HG03159 (cell line): ENCODE measurements around the gene SPINT1.

ENCODE experiments used
- ATAC-seq: cut with Tn5 transposase; IDR thresholded peaks from one replicate; pipeline ENCODE4 v1.9.1; 2021; ENCODE audit warnings: mild to moderate bottlenecking, moderate library complexity; ENCODE audit not compliant: unreplicated experiment

SPINT1 gene, protein sequence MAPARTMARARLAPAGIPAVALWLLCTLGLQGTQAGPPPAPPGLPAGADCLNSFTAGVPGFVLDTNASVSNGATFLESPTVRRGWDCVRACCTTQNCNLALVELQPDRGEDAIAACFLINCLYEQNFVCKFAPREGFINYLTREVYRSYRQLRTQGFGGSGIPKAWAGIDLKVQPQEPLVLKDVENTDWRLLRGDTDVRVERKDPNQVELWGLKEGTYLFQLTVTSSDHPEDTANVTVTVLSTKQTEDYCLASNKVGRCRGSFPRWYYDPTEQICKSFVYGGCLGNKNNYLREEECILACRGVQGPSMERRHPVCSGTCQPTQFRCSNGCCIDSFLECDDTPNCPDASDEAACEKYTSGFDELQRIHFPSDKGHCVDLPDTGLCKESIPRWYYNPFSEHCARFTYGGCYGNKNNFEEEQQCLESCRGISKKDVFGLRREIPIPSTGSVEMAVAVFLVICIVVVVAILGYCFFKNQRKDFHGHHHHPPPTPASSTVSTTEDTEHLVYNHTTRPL

GRCh38 chr15:40843885-40844695 lies at the start of gene SPINT1:
SPINT1 (plus strand) TSS chr15:40844048; CDS start chr15:40844555, 507 bp downstream.
- ATAC-seq, result no peak

DNA sequence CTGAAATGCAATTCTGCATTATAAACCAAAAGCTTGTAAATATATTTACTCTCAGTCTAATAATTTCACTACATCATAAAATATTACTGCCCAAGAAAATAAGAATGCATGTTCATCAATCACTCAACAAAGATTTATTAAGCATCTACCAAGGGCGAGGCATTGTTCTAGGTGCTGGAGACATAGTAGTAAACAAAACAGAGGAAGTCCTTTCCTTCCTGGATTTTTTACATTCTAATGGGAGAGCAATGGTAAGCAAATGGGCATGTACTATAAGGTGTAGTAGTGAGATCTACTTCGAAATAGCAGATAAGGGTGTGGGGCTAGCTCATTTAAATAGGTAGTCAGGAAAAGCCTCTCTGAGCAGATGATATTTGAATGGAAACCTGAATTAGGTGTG lies 47.8 kb upstream of the SPINT1 start:
- no peak for ATAC-seq

DNA sequence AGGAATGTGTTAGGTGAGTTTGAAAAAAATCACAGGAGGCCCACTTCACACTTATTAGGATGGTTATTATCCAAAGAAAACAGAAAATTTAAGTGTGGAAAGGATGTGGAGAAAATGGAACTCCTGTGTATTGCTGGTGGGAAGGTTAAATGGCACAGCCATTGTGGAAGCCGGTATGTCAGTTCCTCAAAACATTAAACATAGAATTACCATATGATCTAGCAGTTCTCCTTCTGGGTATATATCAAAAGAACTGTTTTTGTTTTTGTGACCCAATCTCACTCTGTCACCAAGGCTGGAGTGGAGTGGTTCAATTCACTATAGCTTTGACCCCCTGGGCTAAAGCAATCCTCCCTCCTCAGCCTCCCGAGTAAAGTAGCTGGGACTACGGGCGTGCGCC lies 47.3 kb upstream of the SPINT1 start:
- ATAC-seq, result no peak

DNA sequence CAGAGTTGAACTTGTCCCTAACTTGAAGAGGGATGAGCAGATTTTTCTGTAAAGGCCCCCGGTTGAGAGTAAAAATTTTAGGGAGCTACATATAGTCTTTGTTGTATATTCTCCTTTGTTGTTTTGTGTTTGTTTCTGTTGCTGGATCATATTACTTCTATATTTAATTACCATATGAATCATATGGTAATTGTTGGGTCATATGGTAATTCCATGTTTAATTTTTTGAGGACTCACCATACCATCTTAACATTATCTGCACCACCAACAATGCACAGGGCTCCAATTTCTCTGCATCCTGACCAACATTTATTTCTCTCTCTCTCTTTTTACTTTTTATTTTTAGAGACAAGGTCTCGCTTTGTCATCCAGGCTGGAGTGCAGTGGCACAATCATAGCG lies 44.3 kb upstream of the SPINT1 start:
- ATAC-seq, result no peak

GRCh38 chr15:40803076-40803475 lies 40.8 kb upstream of the SPINT1 start:
- no peak for ATAC-seq

DNA sequence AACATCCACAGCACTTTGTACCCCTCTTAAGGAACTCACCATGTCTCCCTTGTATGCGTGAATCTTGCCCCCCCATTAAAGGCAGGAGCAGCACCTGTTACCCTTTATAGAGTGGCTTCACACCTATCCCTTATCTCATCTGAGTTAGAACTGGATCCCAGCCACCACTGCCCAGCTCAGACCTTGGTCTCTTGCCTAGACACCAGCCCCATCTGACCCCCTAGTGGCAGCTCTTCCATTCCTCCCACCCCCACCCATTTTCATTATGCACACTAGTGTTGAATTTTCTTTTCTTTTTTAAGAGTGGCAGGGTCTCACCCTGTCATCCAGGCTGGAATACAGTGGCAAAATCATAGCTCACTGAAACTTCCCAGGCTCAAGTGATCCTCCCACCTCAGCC lies 40.2 kb upstream of the SPINT1 start:
- no peak for ATAC-seq

DNA sequence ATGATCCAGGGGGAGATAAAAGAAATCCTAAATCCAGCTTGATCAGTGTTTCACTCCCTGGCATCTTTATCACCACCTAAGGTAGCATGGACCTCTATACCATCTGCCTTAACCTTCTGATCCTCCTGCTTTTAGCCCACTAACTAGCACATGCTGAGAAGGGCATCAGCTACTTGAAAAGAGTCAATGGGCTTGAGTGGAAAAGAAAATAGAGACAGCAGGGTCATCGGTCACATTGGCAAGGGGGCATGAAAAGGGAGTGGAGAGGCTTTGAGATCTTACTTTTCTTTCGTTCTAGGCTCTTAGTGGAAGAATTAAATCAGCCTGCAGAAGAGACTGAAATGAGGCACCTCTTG lies 37.2 kb upstream of the SPINT1 start:
- ATAC-seq, result no peak

DNA sequence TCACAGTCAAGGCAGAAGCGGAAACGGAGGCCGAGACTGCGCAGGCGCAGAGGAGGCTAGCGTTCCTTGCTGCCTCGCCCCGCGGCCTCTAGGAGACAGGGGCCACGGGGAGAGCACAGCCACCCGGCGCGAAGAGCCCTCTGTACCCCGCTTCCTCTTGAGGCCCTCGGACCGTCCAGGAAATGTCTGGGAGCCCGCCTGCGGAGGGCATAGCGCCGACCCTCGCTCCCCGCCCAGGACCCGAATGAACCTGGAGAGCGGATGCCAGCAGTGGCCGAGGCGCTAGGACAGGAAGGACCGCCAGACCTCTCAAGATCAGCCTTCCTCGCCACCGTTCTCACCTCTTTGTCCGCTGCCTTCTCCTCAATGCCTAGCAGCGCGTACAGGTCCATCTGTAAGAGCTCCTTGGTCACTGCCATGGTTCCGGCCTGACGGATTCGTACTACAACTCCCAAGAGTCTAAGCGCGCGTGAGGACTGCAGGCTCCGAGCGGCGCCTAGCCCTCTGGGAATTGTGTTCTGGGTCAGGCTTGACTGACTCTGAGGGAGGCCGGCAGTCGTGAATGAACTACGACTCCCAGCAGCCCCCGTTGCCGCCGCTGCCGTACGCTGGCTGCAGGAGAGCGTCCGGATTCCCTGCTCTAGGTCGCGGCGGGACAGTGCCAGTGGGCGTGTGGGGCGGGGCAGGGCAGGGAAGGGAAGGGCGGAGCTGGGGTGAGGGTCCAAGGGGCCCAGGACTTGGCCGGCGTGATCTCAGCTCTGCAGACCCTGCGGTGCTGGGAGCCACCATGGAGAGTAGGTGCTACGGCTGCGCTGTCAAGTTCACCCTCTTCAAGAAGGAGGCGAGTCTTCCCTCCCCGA lies 36.6 kb upstream of the SPINT1 start, which contains the start of the genes DNAJC17 and ZFYVE19:
Gene DNAJC17 (minus strand): TSS at position 446 of the 860 bp plus-strand sequence. CDS start 27 bp downstream, at position 419.
Gene ZFYVE19 (plus strand): TSS at position 62 of the 860 bp plus-strand sequence. CDS start 501 bp downstream, at position 563.
- ATAC-seq, result peak; percentile 93

GRCh38 chr15:40807888-40808461 lies 35.9 kb upstream of the SPINT1 start:
- no peak for ATAC-seq

DNA sequence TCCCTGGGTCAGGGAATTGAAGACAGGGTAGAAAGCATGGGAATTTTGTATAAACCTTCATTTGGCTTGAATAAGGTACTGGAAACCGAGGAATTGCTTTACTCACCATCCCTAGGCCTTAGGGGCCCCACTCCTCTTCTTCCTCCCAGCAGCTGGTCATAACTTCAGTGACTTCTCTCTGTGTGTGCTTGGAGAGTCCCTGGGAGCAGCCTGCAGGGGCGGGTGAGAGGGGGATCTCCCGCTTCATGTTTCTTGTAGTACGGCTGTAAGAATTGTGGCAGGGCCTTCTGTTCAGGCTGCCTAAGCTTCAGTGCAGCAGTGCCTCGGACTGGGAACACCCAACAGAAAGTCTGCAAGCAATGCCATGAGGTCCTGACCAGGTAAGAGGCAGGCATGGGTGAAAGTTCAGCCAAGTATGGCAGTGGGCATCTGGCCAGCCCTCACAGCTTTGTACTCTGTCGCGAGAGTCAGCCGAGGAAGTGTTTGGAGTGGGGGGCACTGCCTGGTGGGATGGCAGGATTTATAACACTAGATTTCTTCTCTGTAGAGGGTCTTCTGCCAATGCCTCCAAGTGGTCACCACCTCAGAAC lies 34.9 kb upstream of the SPINT1 start:
- no peak for ATAC-seq

DNA sequence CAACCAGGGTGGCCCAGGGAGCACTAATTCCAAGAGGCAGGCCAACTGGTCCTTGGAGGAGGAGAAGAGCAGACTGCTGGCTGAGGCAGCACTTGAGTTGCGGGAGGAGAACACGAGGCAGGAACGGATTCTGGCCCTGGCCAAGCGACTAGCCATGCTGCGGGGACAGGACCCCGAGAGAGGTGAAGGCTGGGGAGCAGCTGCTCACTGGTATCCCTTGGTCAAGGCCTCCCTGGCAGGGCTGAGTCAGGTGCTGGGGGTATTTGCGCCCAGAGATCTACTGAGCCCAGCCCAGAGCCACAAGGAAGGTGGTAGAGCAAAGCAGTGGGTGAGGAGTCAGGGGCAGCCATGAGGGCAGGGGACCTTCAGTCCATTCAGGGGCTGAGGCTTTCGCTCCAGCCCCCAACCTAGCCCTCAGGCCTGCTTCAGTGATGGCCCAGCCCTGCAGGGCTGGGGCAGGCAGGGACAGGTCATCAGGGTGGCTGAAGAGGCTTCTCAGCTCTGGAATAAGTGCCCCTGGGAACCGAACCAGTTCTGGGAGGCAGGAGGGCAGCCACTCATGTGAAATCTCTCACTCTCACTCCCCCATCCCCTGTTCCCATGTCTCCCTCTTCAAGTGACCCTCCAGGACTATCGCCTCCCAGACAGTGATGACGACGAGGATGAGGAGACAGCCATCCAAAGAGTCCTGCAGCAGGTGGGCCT lies 31.0 kb upstream of the SPINT1 start:
- ATAC-seq, result no peak

DNA sequence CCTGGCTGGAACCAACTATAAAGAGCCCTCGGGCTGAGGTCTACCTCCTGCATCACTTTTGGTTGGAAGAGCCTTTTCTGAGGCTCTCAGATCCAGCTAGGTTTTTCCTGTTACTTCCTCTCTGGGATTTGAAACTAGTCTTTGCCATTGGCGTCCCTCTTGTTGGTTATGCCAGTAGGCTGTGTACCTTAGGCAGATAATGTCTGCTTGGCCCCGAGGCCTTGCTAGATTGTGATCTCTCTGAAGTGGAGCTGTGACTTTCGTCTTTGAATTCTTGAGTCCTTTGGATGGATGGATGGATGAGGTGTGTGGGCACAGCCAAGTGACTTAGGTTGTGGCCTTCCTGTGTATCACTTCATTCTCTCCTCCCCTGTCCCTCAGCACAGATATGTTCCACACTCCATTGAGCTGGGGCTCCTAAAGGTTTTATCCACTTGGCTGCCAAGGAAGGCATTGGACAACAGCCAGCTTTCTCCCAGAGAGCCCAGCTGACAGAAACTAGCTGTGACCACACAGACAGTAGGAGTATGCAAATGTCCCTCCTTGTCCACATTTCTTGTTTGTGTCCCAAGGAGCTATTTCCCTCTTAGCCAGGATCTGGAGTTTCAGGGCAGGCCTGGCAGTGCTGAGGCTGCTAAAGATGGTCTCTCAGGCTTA lies 28.7 kb upstream of the SPINT1 start:
- no peak for ATAC-seq

DNA sequence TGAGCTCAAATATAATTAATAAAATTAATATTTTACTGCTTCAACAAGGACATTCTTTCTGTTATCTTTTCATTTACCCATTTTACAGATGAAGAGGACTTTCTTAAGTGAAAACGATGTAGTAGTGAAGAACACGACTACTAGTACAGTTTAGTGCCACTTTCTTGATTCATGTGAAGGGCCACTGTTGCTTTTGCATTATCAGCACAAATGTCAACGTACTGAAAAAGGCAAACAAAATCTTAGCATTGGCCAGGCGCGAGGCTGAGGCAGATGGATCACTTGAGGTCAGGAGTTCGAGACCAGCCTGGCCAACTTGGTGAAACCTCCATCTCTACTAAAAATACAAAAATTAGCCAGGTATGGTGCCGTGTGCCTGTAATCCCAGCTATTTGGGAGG lies 24.8 kb upstream of the SPINT1 start:
- no peak for ATAC-seq

DNA sequence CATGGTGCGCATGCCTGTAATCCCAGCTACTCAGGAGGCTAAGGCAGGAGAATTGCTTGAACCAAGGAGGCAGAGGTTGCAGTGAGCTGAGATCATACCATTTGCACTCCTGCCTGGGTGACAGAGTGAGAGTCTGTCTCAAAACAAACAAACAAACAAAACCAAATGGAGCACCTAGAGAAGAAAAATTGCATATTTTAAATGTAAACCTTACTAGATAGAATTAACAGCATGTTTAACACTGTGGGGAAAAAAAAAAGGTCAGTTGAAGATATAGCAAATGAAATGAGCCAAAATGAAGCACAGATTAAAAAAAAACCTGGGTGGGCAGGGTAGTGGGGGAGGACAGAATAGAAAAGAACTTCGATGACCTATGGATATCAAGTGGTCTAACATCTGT lies 22.7 kb upstream of the SPINT1 start:
- ATAC-seq, result no peak

- no peak for ATAC-seq
Observed at GRCh38 chr15:40823572-40824343, 20.1 kb upstream of the SPINT1 start.

DNA sequence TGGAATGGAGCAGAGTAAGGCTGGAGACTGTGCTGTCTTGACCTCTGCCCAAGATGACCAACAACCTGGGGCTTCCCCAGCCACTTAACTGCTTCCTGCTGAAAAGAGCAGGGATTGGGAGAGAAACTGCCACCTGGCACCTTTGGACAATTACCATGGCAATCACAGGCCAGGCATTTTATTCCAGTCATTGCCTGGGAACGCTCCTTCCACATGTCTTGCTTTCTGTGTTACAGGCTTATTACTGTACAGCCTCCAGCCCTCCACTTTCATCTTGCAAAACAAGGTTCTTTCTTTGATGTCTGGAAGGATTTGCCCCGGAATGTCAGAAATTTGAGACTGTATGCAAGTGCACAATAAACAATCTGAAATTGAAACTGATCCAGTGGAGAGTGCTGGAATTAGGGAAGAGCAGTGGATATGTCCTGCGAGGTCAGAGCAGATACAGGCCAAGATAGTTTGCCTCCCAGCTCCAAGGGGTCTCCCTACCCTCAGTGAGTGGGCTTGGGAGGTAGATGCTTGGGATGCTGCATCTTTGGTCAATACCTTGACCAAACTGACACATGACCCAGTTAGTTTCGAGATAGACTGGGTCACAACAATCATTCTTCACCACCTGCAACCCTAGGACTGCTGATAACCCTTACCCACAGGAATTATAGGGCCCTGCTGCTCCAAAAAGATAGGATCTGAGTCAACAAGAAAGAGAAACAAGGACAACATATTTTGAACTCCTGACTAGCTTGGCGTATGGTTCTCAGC lies 18.0 kb upstream of the SPINT1 start:
- ATAC-seq, result no peak

DNA sequence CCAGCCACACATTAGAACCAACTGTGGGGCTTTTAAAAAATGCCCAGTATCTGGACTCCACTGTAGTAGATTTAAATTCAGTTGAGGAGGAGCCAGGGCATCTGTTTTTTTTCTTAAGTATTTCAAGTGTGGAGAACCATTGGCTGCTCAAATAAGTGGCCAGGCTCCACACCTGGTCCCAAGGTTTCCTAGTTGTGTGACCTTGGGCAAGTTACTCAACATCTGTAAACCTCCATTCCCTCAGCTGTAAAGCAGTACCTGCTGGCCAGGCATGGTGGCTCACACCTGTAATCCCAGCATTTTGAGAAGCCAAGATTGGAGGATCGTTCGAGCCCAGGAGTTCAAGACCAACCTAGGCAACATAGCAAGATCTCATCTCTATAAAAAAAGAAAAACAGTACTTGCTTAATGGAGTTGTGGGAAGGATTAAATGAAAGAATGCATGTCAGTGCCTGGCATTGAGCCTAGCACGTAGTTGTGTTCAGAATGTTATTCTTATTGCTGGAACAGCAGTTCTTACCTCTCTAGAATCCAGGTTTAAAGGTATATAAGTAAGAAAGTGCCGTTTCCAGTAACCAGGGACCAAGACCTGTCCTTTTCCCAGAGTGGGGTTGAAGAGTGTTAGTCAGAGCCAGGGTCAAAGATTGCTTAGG lies 17.3 kb upstream of the SPINT1 start:
- no peak for ATAC-seq
